Measurements from ENCODE around the gene MTA1. TPM values are rescaled to one million over a fixed set of nuclear protein-coding genes. Genes with fewer than 3 reads are reported as not detected.

The MTA1 gene
- total and polyA plus RNA-seq, 8 donors = 24.9 to 183 (median 54.1) TPM

GRCh38 chr14:105477660-105478397, 58.2 kb downstream of the MTA1 start:
- H3K36me3 ChIP-seq = peaks cover 0 to 18% (median 4%) of the 10 kb centered on the region in 4 donors
- H3K4me1 ChIP-seq = peaks cover 63 to 91% (median 83%) of the 10 kb centered on the region in 4 donors
- peaks cover 0 to 74% (median 13%) of the 10 kb centered on the region in 3 donors for H3K27me3 ChIP-seq
- peak overlapping the region in 3 of 5 donors; percentile 38 to 90 (median 83) for H3K27ac ChIP-seq
- H3K9me3 ChIP-seq = no peaks in the 10 kb centered on the region
- intact Hi-C loops (cut with DNase I; ENCODE audit: low total_unique reads) = no loop called here
- DNase-seq = peak in 1 of 2 donors; percentile 80
- H3K4me3 ChIP-seq = peak overlapping the region in 1 of 4 donors; percentile 82
- no peak for TF ChIP-seq CTCF (IDR thresholded peaks at IDR 0.05)
- TF ChIP-seq POLR2A (IDR thresholded peaks at IDR 0.05) = no peak
- TF ChIP-seq EP300 (IDR thresholded peaks at IDR 0.05) = no peak
- TF ChIP-seq POLR2AphosphoS5 (IDR thresholded peaks at IDR 0.05) = no peak
- 44 to 60% (median 48%) methylated on average over 17 to 54 of the region's 56 CpGs for WGBS, 5 donors

- intact Hi-C loops (cut with DNase I; ENCODE audit: low total_unique reads) = no loop called here
- DNase-seq = no peak
- H3K36me3 ChIP-seq = peaks cover 0 to 18% (median 4%) of the 10 kb centered on the region in 4 donors
- no peak for TF ChIP-seq CTCF (IDR thresholded peaks at IDR 0.05)
- TF ChIP-seq EP300 (IDR thresholded peaks at IDR 0.05) = no peak
- TF ChIP-seq POLR2A (IDR thresholded peaks at IDR 0.05) = no peak
- TF ChIP-seq POLR2AphosphoS5 (IDR thresholded peaks at IDR 0.05) = no peak
- peaks cover 63 to 91% (median 83%) of the 10 kb centered on the region in 4 donors for H3K4me1 ChIP-seq
- no peaks in the 10 kb centered on the region for H3K9me3 ChIP-seq
- H3K27me3 ChIP-seq = peaks cover 0 to 66% (median 13%) of the 10 kb centered on the region in 3 donors
- WGBS, 5 donors = 47 to 81% (median 64%) methylated on average over 17 to 81 of the region's 81 CpGs
- no peak overlapping the region for H3K4me3 ChIP-seq
- peak overlapping the region in 3 of 5 donors; percentile 8 to 34 (median 9) for H3K27ac ChIP-seq
Measured at GRCh38 chr14:105478398-105479251, 59.0 kb downstream of the MTA1 start.

GRCh38 chr14:105479431-105480158, 60.0 kb downstream of the MTA1 start:
- intact Hi-C loops (cut with DNase I; ENCODE audit: low total_unique reads) = no loop called here
- H3K27me3 ChIP-seq = peaks cover 0 to 64% (median 13%) of the 10 kb centered on the region in 3 donors
- DNase-seq = peak in 1 of 2 donors; percentile 39
- WGBS, 5 donors = 68 to 78% (median 73%) methylated on average over 32 to 34 of the region's 34 CpGs
- no peak for TF ChIP-seq POLR2A (IDR thresholded peaks at IDR 0.05)
- TF ChIP-seq EP300 (IDR thresholded peaks at IDR 0.05) = no peak
- no peak for TF ChIP-seq POLR2AphosphoS5 (IDR thresholded peaks at IDR 0.05)
- TF ChIP-seq CTCF (IDR thresholded peaks at IDR 0.05) = no peak
- no peaks in the 10 kb centered on the region for H3K9me3 ChIP-seq
- H3K36me3 ChIP-seq = peaks cover 0 to 18% (median 4%) of the 10 kb centered on the region in 4 donors
- no peak overlapping the region for H3K4me3 ChIP-seq
- peaks cover 67 to 94% (median 85%) of the 10 kb centered on the region in 4 donors for H3K4me1 ChIP-seq
- peak overlapping the region in 4 of 5 donors; percentile 89 to 95 (median 92) for H3K27ac ChIP-seq

All from stomach (tissue), 9 donors.